Parathyroid adenoma (tissue), 2 donors: Measurements from ENCODE around the gene RAD1.

ENCODE experiments used
- H2AFZ ChIP-seq: fragments of 300-600 bp; sonication (generic); one replicate; pipeline ENCODE4 v1.7.0; 2017; ENCODE audit warnings: antibody characterized with exemption, mild to moderate bottlenecking
- H3K27ac ChIP-seq: fragments of 300-600 bp; sonication (generic); one replicate; pipeline ENCODE4 v1.7.0; 2017
- H3K27me3 ChIP-seq: fragments of 300-600 bp; sonication (generic); one replicate; pipeline ENCODE4 v1.7.0; 2017; ENCODE audit warnings: low read length; ENCODE audit not compliant: control insufficient read depth, insufficient read depth
- H3K36me3 ChIP-seq: fragments of 300-600 bp; sonication (generic); one replicate; pipeline ENCODE4 v1.7.0; 2017; ENCODE audit warnings: low read length; ENCODE audit not compliant: control insufficient read depth, insufficient read depth
- H3K4me1 ChIP-seq: fragments of 300-600 bp; sonication (generic); one replicate; pipeline ENCODE4 v1.7.0; 2017; ENCODE audit warnings: control low read depth
- H3K4me2 ChIP-seq: fragments of 300-600 bp; sonication (generic); one replicate; pipeline ENCODE4 v1.7.0; 2017; ENCODE audit warnings: low read length
- H3K4me3 ChIP-seq: fragments of 300-600 bp; sonication (generic); one replicate; pipeline ENCODE4 v1.7.0; 2017; ENCODE audit warnings: low read depth, low read length
- H3K79me2 ChIP-seq: fragments of 300-600 bp; sonication (generic); one replicate; pipeline ENCODE4 v1.7.0; 2017; ENCODE audit warnings: control low read depth
- H3K9ac ChIP-seq: fragments of 300-600 bp; sonication (generic); one replicate; pipeline ENCODE4 v1.7.0; 2017; ENCODE audit warnings: mild to moderate bottlenecking
- H3K9me3 ChIP-seq: fragments of 300-600 bp; sonication (generic); one replicate; pipeline ENCODE4 v1.7.0; 2017; ENCODE audit warnings: low read length; ENCODE audit not compliant: control insufficient read depth
- CTCF ChIP-seq: fragments of 300-600 bp; sonication (generic); IDR thresholded peaks from one replicate; pipeline ENCODE4 v1.7.0; 2017; ENCODE audit warnings: antibody characterized with exemption, mild to moderate bottlenecking
- donor health status: primary hyperparathyroidism.

RAD1 gene

DNA sequence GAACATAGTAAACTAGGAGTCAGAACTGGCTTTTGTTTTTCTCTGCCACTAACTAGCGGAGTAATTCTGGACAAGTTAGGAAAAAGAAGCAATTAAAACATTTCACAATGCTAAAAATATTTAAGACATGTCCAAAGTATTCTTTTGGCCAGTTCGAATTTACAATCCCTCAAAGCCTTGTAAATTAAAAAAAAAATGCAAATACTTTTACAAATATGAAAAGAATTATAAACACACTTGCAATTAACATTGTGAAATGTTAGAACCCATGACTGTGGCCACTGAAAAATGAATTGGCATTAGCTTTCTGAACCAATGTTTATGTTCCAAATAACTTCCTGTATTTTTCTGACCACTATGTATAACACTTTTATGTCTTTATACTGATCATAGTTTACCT, 2.2 kb downstream of the RAD1 start:
- Histone ChIP-seq H3K4me3 (no peak overlapping the region), H3K27ac (no peak overlapping the region), H3K4me1 (peaks cover 8% of the 10 kb centered on the region), H3K9ac (no peak overlapping the region), H3K9me3 (no peaks in the 10 kb centered on the region), H3K4me2 (no peak overlapping the region), H3K79me2 (peaks cover 14% of the 10 kb centered on the region), H3K27me3 (no peaks in the 10 kb centered on the region), H3K36me3 (no peaks in the 10 kb centered on the region), H2AFZ (no peak overlapping the region)
- TF ChIP-seq CTCF: no peak

DNA sequence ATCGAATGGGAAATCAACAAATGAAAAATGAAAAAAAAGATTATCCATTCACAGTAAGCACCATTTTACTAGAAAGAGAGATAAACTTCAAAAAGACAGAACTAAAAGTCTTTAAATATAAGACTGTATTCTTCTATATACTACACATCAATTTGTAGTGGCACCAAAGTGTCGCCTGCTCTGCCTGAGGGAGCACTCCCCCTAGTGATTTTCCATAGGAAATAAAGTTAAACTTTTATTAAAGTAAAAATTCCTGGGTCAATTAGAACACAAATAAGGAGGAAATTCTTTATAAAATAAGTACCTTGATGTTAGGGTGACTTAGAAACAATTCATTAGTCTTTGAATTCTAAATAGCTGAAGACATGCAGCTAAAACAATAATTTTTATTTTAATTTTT, 9.7 kb downstream of the RAD1 start:
- Histone ChIP-seq H3K4me2 (no peak overlapping the region), H3K4me1 (no peaks in the 10 kb centered on the region), H3K36me3 (no peaks in the 10 kb centered on the region), H2AFZ (no peak overlapping the region), H3K27me3 (no peaks in the 10 kb centered on the region), H3K27ac (no peak overlapping the region), H3K9ac (no peak overlapping the region), H3K79me2 (no peaks in the 10 kb centered on the region), H3K4me3 (no peak overlapping the region), H3K9me3 (no peaks in the 10 kb centered on the region)
- TF ChIP-seq CTCF: no peak

DNA sequence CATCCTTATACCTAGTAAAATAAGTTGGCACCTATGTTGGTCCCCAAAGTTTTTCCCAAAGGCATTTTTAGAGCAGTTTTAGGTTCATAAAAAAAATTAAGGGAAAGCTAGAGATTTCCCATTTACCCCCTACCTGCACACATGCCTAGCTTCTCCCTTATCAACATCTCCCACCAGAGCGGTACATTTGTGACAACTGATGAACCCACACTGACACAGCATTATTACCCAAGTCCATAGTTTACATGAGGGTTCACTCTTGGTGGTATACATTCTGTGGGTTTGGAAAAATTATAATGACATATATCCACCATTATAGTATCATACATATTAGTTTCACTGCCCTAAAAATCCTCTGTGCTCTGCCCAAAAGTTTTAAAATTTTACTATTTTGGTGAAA, 12.0 kb downstream of the RAD1 start:
- Histone ChIP-seq H3K36me3 (no peaks in the 10 kb centered on the region), H3K79me2 (no peaks in the 10 kb centered on the region), H3K27ac (no peak overlapping the region), H3K4me1 (no peaks in the 10 kb centered on the region), H3K9ac (no peak overlapping the region), H3K4me2 (no peak overlapping the region), H3K9me3 (no peaks in the 10 kb centered on the region), H3K4me3 (no peak overlapping the region), H3K27me3 (no peaks in the 10 kb centered on the region), H2AFZ (no peak overlapping the region)
- TF ChIP-seq CTCF: no peak

DNA sequence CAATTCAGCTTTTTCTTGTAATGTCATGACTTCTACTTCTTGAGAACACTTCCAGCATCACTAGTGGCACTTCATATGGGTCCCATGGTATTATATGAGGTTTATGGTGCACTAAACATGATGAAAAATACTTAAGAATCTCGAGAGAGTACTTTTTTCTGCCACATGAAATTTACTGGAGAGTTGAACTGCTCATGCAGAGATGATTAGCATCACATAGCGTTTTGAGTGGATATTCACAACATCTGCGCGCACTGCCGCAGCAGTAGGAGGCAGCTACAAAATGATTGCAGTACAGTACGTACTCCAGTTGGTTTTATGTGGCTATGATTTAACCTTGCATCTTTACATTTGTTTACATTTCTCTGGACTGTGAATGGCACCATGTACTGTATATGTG, 14.7 kb downstream of the RAD1 start:
- Histone ChIP-seq H3K9ac (no peak overlapping the region), H3K9me3 (no peaks in the 10 kb centered on the region), H3K36me3 (no peaks in the 10 kb centered on the region), H3K4me3 (no peak overlapping the region), H3K79me2 (no peaks in the 10 kb centered on the region), H3K4me2 (no peak overlapping the region), H3K4me1 (no peaks in the 10 kb centered on the region), H3K27ac (no peak overlapping the region), H3K27me3 (no peaks in the 10 kb centered on the region), H2AFZ (no peak overlapping the region)
- no peak for TF ChIP-seq CTCF

- Histone ChIP-seq H3K9ac (no peak overlapping the region), H3K4me1 (no peaks in the 10 kb centered on the region), H3K36me3 (no peaks in the 10 kb centered on the region), H2AFZ (no peak overlapping the region), H3K4me3 (no peak overlapping the region), H3K27ac (no peak overlapping the region), H3K79me2 (no peaks in the 10 kb centered on the region), H3K27me3 (no peaks in the 10 kb centered on the region), H3K9me3 (no peaks in the 10 kb centered on the region), H3K4me2 (no peak overlapping the region)
- TF ChIP-seq CTCF: no peak
These were observed 16.2 kb downstream of the RAD1 start for GRCh38 chr5:34899066-34899465.
